Smooth muscle cell (in vitro differentiated cells): ENCODE data around the gene CFAP54. TPM values are rescaled to one million over a fixed set of nuclear protein-coding genes. Genes with fewer than 3 reads are reported as not detected.

ENCODE experiments used
- DNase-seq: peaks from one replicate; lab custom pipeline; 2025; ENCODE audit not compliant: unreplicated experiment; lab: John Stamatoyannopoulos, UW
- H2AFZ ChIP-seq: fragments of 200-600 bp; sonication (generic); 2 replicates; pipeline ENCODE4 v1.6.0; 2016; ENCODE audit warnings: antibody characterized with exemption, low read depth, mild to moderate bottlenecking
- H3F3A ChIP-seq: fragments of 200-600 bp; sonication (generic); 2 replicates; pipeline ENCODE4 v1.6.0; 2017; ENCODE audit warnings: antibody characterized with exemption, low read depth
- H3K27ac ChIP-seq: fragments of 200-600 bp; sonication (generic); 2 replicates; pipeline ENCODE4 v1.5.1; 2016; ENCODE audit warnings: low read depth, mild to moderate bottlenecking
- H3K27me3 ChIP-seq: fragments of 200-600 bp; sonication (generic); 2 replicates; pipeline ENCODE4 v1.6.1; 2016; ENCODE audit warnings: low read depth, mild to moderate bottlenecking
- H3K36me3 ChIP-seq: fragments of 200-600 bp; sonication (generic); 2 replicates; pipeline ENCODE4 v1.5.1; 2016; ENCODE audit warnings: low read depth
- H3K4me1 ChIP-seq: fragments of 200-600 bp; sonication (generic); 2 replicates; pipeline ENCODE4 v1.5.1; 2016; ENCODE audit warnings: low read depth
- H3K4me2 ChIP-seq: fragments of 200-600 bp; sonication (generic); 2 replicates; pipeline ENCODE4 v1.6.0; 2016; ENCODE audit warnings: mild to moderate bottlenecking
- H3K4me3 ChIP-seq: fragments of 200-600 bp; sonication (generic); 2 replicates; pipeline ENCODE4 v1.5.1; 2016; ENCODE audit warnings: mild to moderate bottlenecking
- H3K79me2 ChIP-seq: fragments of 200-600 bp; sonication (generic); 2 replicates; pipeline ENCODE4 v1.6.0; 2016; ENCODE audit warnings: low read depth, mild to moderate bottlenecking
- H3K9ac ChIP-seq: fragments of 200-600 bp; sonication (generic); 2 replicates; pipeline ENCODE4 v1.6.0; 2016; ENCODE audit warnings: low read depth
- H3K9me3 ChIP-seq: fragments of 200-600 bp; sonication (generic); replicated peaks from 2 replicates; pipeline ENCODE4 v1.5.1; 2016; ENCODE audit warnings: low read depth
- H4K20me1 ChIP-seq: fragments of 200-600 bp; sonication (generic); 2 replicates; pipeline ENCODE4 v1.6.0; 2016; ENCODE audit warnings: low read depth
- WGBS: methylation state at CpG from one replicate; pipeline ENCODE4 v1.1.7; 2016; ENCODE audit warnings: low lambda C conversion rate; 5-methylcytosine and 5-hydroxymethylcytosine counted together
- polyA plus RNA-seq: library from polyadenylated mRNA; unstranded; fragments of >200 nt; fragmentation: Nextera tagmentation; extraction: Ambion mirVana; gene quantifications from 2 replicates; pipeline ENCODE4 v1.2.1, GENCODE V29; 2016
- total RNA-seq: library from RNA; depleted of rRNA; stranded (reverse); fragments of >200 nt; gene quantifications from 2 replicates; pipeline ENCODE4 v1.2.3, GENCODE V29; 2014
- TF ChIP-seq, protein P1 (sequence below): fragments of 200-600 bp; sonication (generic); IDR thresholded peaks from 2 replicates; pipeline ENCODE4 v1.5.1; 2017; ENCODE audit warnings: borderline replicate concordance, mild to moderate bottlenecking, antibody characterized with exemption; ENCODE audit not compliant: insufficient read depth, poor library complexity, severe bottlenecking

CFAP54 gene
- total and polyA plus RNA-seq, 2 experiments from 2014 or later: 0.35 to 0.67 TPM

DNA sequence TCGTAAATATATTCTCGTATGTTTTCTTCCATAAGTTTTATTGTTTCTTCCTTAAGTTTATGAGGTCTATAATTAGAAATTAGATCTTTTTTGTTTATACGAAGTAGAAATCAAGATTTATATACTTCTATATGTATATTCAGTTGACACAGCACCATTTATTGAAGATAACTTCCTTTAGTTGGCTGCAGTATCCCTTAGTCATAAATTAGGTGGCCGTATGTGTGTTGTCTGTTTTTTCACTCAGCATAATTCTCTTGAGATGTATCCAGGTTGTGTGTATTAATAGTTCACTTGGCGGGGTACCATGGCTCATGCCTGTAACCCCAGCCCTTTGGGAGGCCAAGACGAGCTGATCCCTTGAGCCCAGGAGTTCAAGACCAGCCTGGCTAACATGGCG lies 40.5 kb downstream of the CFAP54 start:
- Histone ChIP-seq H3K4me1 (peaks cover 3% of the 10 kb centered on the region), H4K20me1 (no peaks in the 10 kb centered on the region), H3K27me3 (no peaks in the 10 kb centered on the region), H2AFZ (no peak overlapping the region), H3K4me2 (no peak overlapping the region), H3K9me3 (no peaks in the 10 kb centered on the region), H3K36me3 (no peaks in the 10 kb centered on the region), H3K4me3 (no peak overlapping the region), H3K9ac (no peak overlapping the region), H3K27ac (no peak overlapping the region), H3K79me2 (no peaks in the 10 kb centered on the region), H3F3A (no peaks in the 10 kb centered on the region)
- TF ChIP-seq, protein P1, sequence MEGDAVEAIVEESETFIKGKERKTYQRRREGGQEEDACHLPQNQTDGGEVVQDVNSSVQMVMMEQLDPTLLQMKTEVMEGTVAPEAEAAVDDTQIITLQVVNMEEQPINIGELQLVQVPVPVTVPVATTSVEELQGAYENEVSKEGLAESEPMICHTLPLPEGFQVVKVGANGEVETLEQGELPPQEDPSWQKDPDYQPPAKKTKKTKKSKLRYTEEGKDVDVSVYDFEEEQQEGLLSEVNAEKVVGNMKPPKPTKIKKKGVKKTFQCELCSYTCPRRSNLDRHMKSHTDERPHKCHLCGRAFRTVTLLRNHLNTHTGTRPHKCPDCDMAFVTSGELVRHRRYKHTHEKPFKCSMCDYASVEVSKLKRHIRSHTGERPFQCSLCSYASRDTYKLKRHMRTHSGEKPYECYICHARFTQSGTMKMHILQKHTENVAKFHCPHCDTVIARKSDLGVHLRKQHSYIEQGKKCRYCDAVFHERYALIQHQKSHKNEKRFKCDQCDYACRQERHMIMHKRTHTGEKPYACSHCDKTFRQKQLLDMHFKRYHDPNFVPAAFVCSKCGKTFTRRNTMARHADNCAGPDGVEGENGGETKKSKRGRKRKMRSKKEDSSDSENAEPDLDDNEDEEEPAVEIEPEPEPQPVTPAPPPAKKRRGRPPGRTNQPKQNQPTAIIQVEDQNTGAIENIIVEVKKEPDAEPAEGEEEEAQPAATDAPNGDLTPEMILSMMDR: no peak
- 87% methylated on average over 7 of the region's 7 CpGs for WGBS
- DNase-seq: no peak

- H2AFZ ChIP-seq: no peak overlapping the region
- H4K20me1 ChIP-seq: no peaks in the 10 kb centered on the region
- H3K79me2 ChIP-seq: no peaks in the 10 kb centered on the region
- H3K4me2 ChIP-seq: no peak overlapping the region
- H3K9ac ChIP-seq: no peak overlapping the region
- H3F3A ChIP-seq: no peaks in the 10 kb centered on the region
- no peak overlapping the region for H3K4me3 ChIP-seq
- WGBS: 68% methylated on average over 4 of the region's 4 CpGs
- TF ChIP-seq, protein P1: no peak
- no peak overlapping the region for H3K27ac ChIP-seq
- no peak for DNase-seq
- H3K27me3 ChIP-seq: no peaks in the 10 kb centered on the region
- H3K4me1 ChIP-seq: peaks cover 3% of the 10 kb centered on the region
- no peaks in the 10 kb centered on the region for H3K9me3 ChIP-seq
- H3K36me3 ChIP-seq: no peaks in the 10 kb centered on the region
Observed at GRCh38 chr12:96534339-96534738, 45.0 kb downstream of the CFAP54 start.

GRCh38 chr12:96548384-96548783 lies 59.0 kb downstream of the CFAP54 start:
- TF ChIP-seq, protein P1: no peak
- WGBS: 82% methylated on average over 2 of the region's 2 CpGs
- H3K9me3 ChIP-seq: no peaks in the 10 kb centered on the region

GRCh38 chr12:96549341-96549740 lies 60.0 kb downstream of the CFAP54 start:
- no peaks in the 10 kb centered on the region for H4K20me1 ChIP-seq
- no peaks in the 10 kb centered on the region for H3K36me3 ChIP-seq
- peaks cover 7% of the 10 kb centered on the region for H3K27me3 ChIP-seq
- no peak overlapping the region for H3K27ac ChIP-seq
- H3K9ac ChIP-seq: no peak overlapping the region
- H3K4me3 ChIP-seq: no peak overlapping the region
- no peaks in the 10 kb centered on the region for H3K9me3 ChIP-seq
- H2AFZ ChIP-seq: no peak overlapping the region
- no peaks in the 10 kb centered on the region for H3K4me1 ChIP-seq
- H3K79me2 ChIP-seq: no peaks in the 10 kb centered on the region
- TF ChIP-seq, protein P1: no peak
- WGBS: 75% methylated on average over 2 of the region's 2 CpGs
- no peak overlapping the region for H3K4me2 ChIP-seq
- H3F3A ChIP-seq: no peaks in the 10 kb centered on the region
- DNase-seq: no peak

More at GRCh38 chr12:96548384-96548783, 59.0 kb downstream of the CFAP54 start:
- H2AFZ ChIP-seq: no peak overlapping the region
- H4K20me1 ChIP-seq: no peaks in the 10 kb centered on the region
- H3K27ac ChIP-seq: no peak overlapping the region
- DNase-seq: no peak
- no peak overlapping the region for H3K9ac ChIP-seq
- H3K4me2 ChIP-seq: no peak overlapping the region
- H3F3A ChIP-seq: no peaks in the 10 kb centered on the region
- no peaks in the 10 kb centered on the region for H3K4me1 ChIP-seq
- H3K36me3 ChIP-seq: no peaks in the 10 kb centered on the region
- H3K79me2 ChIP-seq: no peaks in the 10 kb centered on the region
- no peak overlapping the region for H3K4me3 ChIP-seq
- H3K27me3 ChIP-seq: peaks cover 7% of the 10 kb centered on the region
